OCI-LY7 (cell line): ENCODE measurements around the gene DPP10.

Experiments
- EZH2phosphoT487 ChIP-seq: fragments of 200-600 bp; sonication (generic); IDR thresholded peaks from 2 replicates; pipeline ENCODE4 v1.6.1; 2018; ENCODE audit warnings: low read depth, borderline replicate concordance, mild to moderate bottlenecking, mixed run types, antibody characterized with exemption, low read length, moderate library complexity, mixed read lengths
- TF ChIP-seq, protein P1 (sequence below): fragments of 200-600 bp; sonication (generic); conservative IDR thresholded peaks from 2 replicates; pipeline ENCODE4 v1.5.1; 2014; ENCODE audit warnings: mild to moderate bottlenecking, antibody characterized with exemption, low read length, moderate library complexity, mixed read lengths

- TF ChIP-seq, protein P1, sequence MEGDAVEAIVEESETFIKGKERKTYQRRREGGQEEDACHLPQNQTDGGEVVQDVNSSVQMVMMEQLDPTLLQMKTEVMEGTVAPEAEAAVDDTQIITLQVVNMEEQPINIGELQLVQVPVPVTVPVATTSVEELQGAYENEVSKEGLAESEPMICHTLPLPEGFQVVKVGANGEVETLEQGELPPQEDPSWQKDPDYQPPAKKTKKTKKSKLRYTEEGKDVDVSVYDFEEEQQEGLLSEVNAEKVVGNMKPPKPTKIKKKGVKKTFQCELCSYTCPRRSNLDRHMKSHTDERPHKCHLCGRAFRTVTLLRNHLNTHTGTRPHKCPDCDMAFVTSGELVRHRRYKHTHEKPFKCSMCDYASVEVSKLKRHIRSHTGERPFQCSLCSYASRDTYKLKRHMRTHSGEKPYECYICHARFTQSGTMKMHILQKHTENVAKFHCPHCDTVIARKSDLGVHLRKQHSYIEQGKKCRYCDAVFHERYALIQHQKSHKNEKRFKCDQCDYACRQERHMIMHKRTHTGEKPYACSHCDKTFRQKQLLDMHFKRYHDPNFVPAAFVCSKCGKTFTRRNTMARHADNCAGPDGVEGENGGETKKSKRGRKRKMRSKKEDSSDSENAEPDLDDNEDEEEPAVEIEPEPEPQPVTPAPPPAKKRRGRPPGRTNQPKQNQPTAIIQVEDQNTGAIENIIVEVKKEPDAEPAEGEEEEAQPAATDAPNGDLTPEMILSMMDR: no peak
- TF ChIP-seq EZH2phosphoT487: no peak
Measured at GRCh38 chr2:115782286-115782685, 1339.8 kb downstream of the DPP10 start.
